HCT116 (cell line): ENCODE measurements around the gene DHRS13. TPM values are rescaled to one million over a fixed set of nuclear protein-coding genes. Genes with fewer than 3 reads are reported as not detected.
"Not testable (repeated sequence)": the region's sequence is repeated elsewhere in the genome, so short reads cannot be mapped to it uniquely, and the experiment has no call there.

Experiments used
- ATAC-seq: fragments of 200-7000 bp; cut with Tn5 transposase; 2 replicates; pipeline ENCODE4 v1.9.1; 2020; ENCODE audit warnings: mild to moderate bottlenecking, moderate library complexity
- BruUV-seq: library from RNA; stranded (reverse); fragments of 400-500 nt; replicated peaks from 2 replicates; lab custom pipeline; 2021; lab: Mats Ljungman, UMichigan
- CTCF ChIA-PET: fragments of 300-600 bp; sonication (Branson Sonifier 250); formaldehyde crosslinking; loops from one replicate; lab custom pipeline; 2021; ENCODE audit warnings: antibody characterized with exemption; lab: Charles Lee
- POLR2A ChIA-PET: fragments of 300-600, 350-600 bp; sonication (Branson Sonifier 250); formaldehyde crosslinking; loops from one replicate; lab custom pipeline; 2021; ENCODE audit warnings: antibody characterized with exemption; lab: Charles Lee
- RAD21 ChIA-PET, 2 experiments: fragments of 300-600 bp; sonication (Branson Sonifier 250); formaldehyde crosslinking; loops; one replicate each; lab custom pipeline; 2023; ENCODE audit warnings: low total read pairs in 2 of 2; ENCODE audit not compliant: uncharacterized antibody in 2 of 2, unreplicated experiment in 2 of 2, low non-redundant PET in 1 of 2; lab: Charles Lee
- DNase-seq: peaks from one replicate; pipeline ENCODE4 v3.0.0-alpha.2; 2010; ENCODE audit warnings: low read depth, low spot score
- H2AFZ ChIP-seq: fragments of 200-600 bp; shearing (Covaris generic), sonication (generic); 2 replicates; pipeline ENCODE4 v1.6.1; 2017; ENCODE audit warnings: low read depth, mixed run types, mixed read lengths, antibody characterized with exemption, low read length; ENCODE audit not compliant: poor library complexity, severe bottlenecking
- H3K27ac ChIP-seq: 2 replicates; pipeline ENCODE4 v1.5.1; 2012; ENCODE audit warnings: low read depth, low read length
- H3K27me3 ChIP-seq: fragments of 200-600 bp; sonication (generic); 2 replicates; pipeline ENCODE4 v1.6.1; 2016; ENCODE audit warnings: mixed run types, low read length, mixed read lengths; ENCODE audit not compliant: insufficient read depth
- H3K36me3 ChIP-seq, 2 experiments: fragments of 200-500 bp in 1 of 2; fragments of 200-600 bp in 1 of 2; sonication (Bioruptor generic) in 1 of 2; sonication (generic) in 1 of 2; 2 replicates each; pipeline versions ENCODE4 v1.5.1 to v1.6.1; 2014 to 2016; ENCODE audit warnings: low read length in 2 of 2, inconsistent platforms in 1 of 2, mixed read lengths in 1 of 2, mixed run types in 1 of 2; ENCODE audit not compliant: insufficient read depth in 2 of 2, control insufficient read depth in 1 of 2
- H3K4me1 ChIP-seq, 2 experiments: fragments of 200-600 bp in 1 of 2; sonication (generic) in 1 of 2; 2 replicates each; pipeline versions ENCODE4 v1.5.1 to v1.6.1; 2012 to 2017; ENCODE audit warnings: low read length in 2 of 2, inconsistent platforms in 1 of 2, mild to moderate bottlenecking in 1 of 2, mixed read lengths in 1 of 2, mixed run types in 1 of 2, moderate library complexity in 1 of 2; ENCODE audit not compliant: insufficient read depth in 2 of 2, control insufficient read depth in 1 of 2
- H3K4me2 ChIP-seq: fragments of 200-600 bp; sonication (generic); 2 replicates; pipeline ENCODE4 v1.6.1; 2017; ENCODE audit warnings: mixed run types, low read length, mixed read lengths
- H3K4me3 ChIP-seq, 2 experiments: fragments of 200-600 bp in 1 of 2; sonication (generic) in 1 of 2; replicated peaks in 1 of 2; 2 replicates each; pipeline ENCODE4 v1.5.1; 2011 to 2016; ENCODE audit warnings: low read length in 2 of 2, control low read depth in 1 of 2, low read depth in 1 of 2, mild to moderate bottlenecking in 1 of 2, mixed read lengths in 1 of 2, mixed run types in 1 of 2
- H3K79me2 ChIP-seq: fragments of 200-600 bp; sonication (generic); 2 replicates; pipeline ENCODE4 v1.6.1; 2017; ENCODE audit warnings: mild to moderate bottlenecking, mixed run types, low read length, moderate library complexity, mixed read lengths; ENCODE audit not compliant: insufficient read depth
- H3K9ac ChIP-seq: fragments of 200-600 bp; sonication (generic); 2 replicates; pipeline ENCODE4 v1.6.1; 2016; ENCODE audit warnings: low read length, mixed read lengths
- H3K9me2 ChIP-seq: fragments of 200-600 bp; sonication (generic), shearing (Covaris generic); 2 replicates; pipeline ENCODE4 v1.6.1; 2017; ENCODE audit warnings: mixed run types, mild to moderate bottlenecking, moderate library complexity; ENCODE audit not compliant: insufficient read depth
- H3K9me3 ChIP-seq, 2 experiments: fragments of 200-500 bp in 1 of 2; fragments of 200-600 bp in 1 of 2; sonication (Bioruptor generic) in 1 of 2; sonication (generic) in 1 of 2; 2 replicates each; pipeline ENCODE4 v1.6.1; 2014 to 2017; ENCODE audit warnings: low read length in 2 of 2, mixed read lengths in 2 of 2, inconsistent platforms in 1 of 2, low read depth in 1 of 2, mild to moderate bottlenecking in 1 of 2, mixed run types in 1 of 2, moderate library complexity in 1 of 2; ENCODE audit not compliant: control insufficient read depth in 1 of 2, insufficient read depth in 1 of 2
- H4K20me1 ChIP-seq: fragments of 200-600 bp; sonication (generic), shearing (Covaris generic); 2 replicates; pipeline ENCODE4 v1.6.1; 2017; ENCODE audit warnings: mixed run types, mild to moderate bottlenecking, moderate library complexity; ENCODE audit not compliant: insufficient read depth
- CTCF ChIP-seq, 3 experiments: fragments of 200-600 bp in 1 of 3; sonication (generic) in 1 of 3; IDR thresholded peaks in 2 of 3; conservative IDR thresholded peaks in 1 of 3; 2 replicates each; pipeline ENCODE4 v1.5.1; 2012 to 2017; ENCODE audit warnings: low read depth in 2 of 3, low read length in 2 of 3, antibody characterized with exemption in 1 of 3, borderline replicate concordance in 1 of 3, control low read depth in 1 of 3, mild to moderate bottlenecking in 1 of 3, mixed read lengths in 1 of 3, mixed run types in 1 of 3, moderate library complexity in 1 of 3; ENCODE audit not compliant: insufficient read depth in 1 of 3
- RAD21 ChIP-seq: IDR thresholded peaks from 2 replicates; pipeline ENCODE4 v1.6.1; 2012; ENCODE audit warnings: low read depth, mild to moderate bottlenecking
- intact Hi-C: fragments of 100-400 bp; cut with micrococcal nuclease; formaldehyde crosslinking; loops from 2 replicates; pipeline ENCODE4 v1.10.0; 2022
- microRNA counts: library from miRNA; unstranded; fragments of <30 nt; microRNA quantifications from one replicate; lab custom pipeline; 2015
- microRNA-seq: library from miRNA; unstranded; fragments of <30 nt; microRNA quantifications from one replicate; pipeline ENCODE4, GENCODE V29; 2016; ENCODE audit warnings: borderline number of aligned reads
- total RNA-seq: library from RNA; stranded (reverse); gene quantifications from one replicate; pipeline ENCODE4 v1.2.1, GENCODE V29; 2021; ENCODE audit not compliant: unreplicated experiment

The DHRS13 gene
- total RNA-seq, 1 experiment from 2014 or later, result 13.5 TPM

- TF ChIP-seq CTCF (IDR thresholded peaks at IDR 0.05 in 2 of 3, conservative IDR thresholded peaks at IDR 0.05 in 1 of 3; ENCODE audit: borderline replicate concordance in 1 of 3, insufficient read depth in 1 of 3, low read depth in 2 of 3, low read length in 2 of 3), result peak; percentile 33 to 65 (median 52); a peak in 5 of 6 replicates
- 0 out of 2 replicates have a peak, but pooled peaks have one; percentile 14 for TF ChIP-seq RAD21
- not testable (repeated sequence) for H3K79me2 ChIP-seq, H3K27me3 ChIP-seq, H3K9me2 ChIP-seq, BruUV-seq, H3K4me3 ChIP-seq, H3K9me3 ChIP-seq, H4K20me1 ChIP-seq, H3K4me1 ChIP-seq, H3K9ac ChIP-seq, H3K36me3 ChIP-seq, H3K4me2 ChIP-seq, H2AFZ ChIP-seq, H3K27ac ChIP-seq
- ChIA-PET RAD21 (interaction anchor here (0.6 to 1.7 kb wide), 2 partner anchors 34 to 85 kb away, joined by 4 to 5 read pairs; no protein-coding TSS in a partner anchor), CTCF (interaction anchor here (0.6 to 1.2 kb wide), 4 partner anchors 34 to 1221 kb away, joined by 3 to 4 read pairs (median 3); no protein-coding TSS in a partner anchor), POLR2A (interaction anchor here (1.0 kb wide), 1 partner anchor 129 kb away, joined by 3 read pairs; the partner anchor contains the start of gene RPL23A)
- intact Hi-C loops, result loop anchor here (2.0 kb wide), 1 partner anchor 122 kb away; the partner anchor contains the start of gene TLCD1
- ATAC-seq, result peak; percentile 83
- DNase-seq, result peak; percentile 12
Observed at GRCh38 chr17:28848667-28849066, 54.2 kb downstream of the DHRS13 start.

MicroRNAs within 50 kb of the gene (microRNA counts, 767-probe panel; counts per million panel counts)
- not detected for microRNA hsa-miR-144-3p (lab: Ali Mortazavi, UCI)
- not detected for microRNA hsa-miR-451a (lab: Ali Mortazavi, UCI)

Small RNA genes within 50 kb of the gene (microRNA-seq; reads per million reads assigned to microRNA genes)
- gene MIR451B, result not detected

Other genes starting within 250 kb of the DHRS13 start
- 41.3 TPM for gene SDF2, start 241.2 kb downstream of the DHRS13 start, total RNA-seq
- 62.1 TPM for gene SUPT6H, start 240.9 kb downstream of the DHRS13 start, total RNA-seq
- gene PROCA1, start 191.2 kb downstream of the DHRS13 start, total RNA-seq, result 0.96 TPM
- gene RAB34, start 185.2 kb downstream of the DHRS13 start, total RNA-seq, result 0.59 TPM
- 2,087 TPM for gene RPL23A, start 183.1 kb downstream of the DHRS13 start, total RNA-seq
- gene TLCD1, start 176.8 kb downstream of the DHRS13 start, total RNA-seq, result 28.3 TPM
- 7.0 TPM for gene NEK8, start 174.3 kb downstream of the DHRS13 start, total RNA-seq
- gene TRAF4, start 159.1 kb downstream of the DHRS13 start, total RNA-seq, result 127 TPM
- gene FAM222B, start 60.3 kb downstream of the DHRS13 start, total RNA-seq, result 22.7 TPM
- gene ERAL1, start 48.1 kb downstream of the DHRS13 start, total RNA-seq, result 52.0 TPM
- 98.1 TPM for gene FLOT2, start 5.3 kb downstream of the DHRS13 start, total RNA-seq
- gene PHF12, start 48.4 kb upstream of the DHRS13 start, total RNA-seq, result 35.7 TPM
- gene SEZ6, start 103.0 kb upstream of the DHRS13 start, total RNA-seq, result 0.22 TPM
- 1.8 TPM for gene PIPOX, start 140.1 kb upstream of the DHRS13 start, total RNA-seq